Mesenchymal stem cell (in vitro differentiated cells and primary cell): Measurements from ENCODE around the gene MPG.

ENCODE experiments used
- DNase-seq: peaks from one replicate; pipeline ENCODE4 v3.0.0-alpha.2; 2013
- H2AFZ ChIP-seq: one replicate; pipeline ENCODE4 v1.6.1; 2013; ENCODE audit warnings: low read depth, mild to moderate bottlenecking, control low read depth, inconsistent platforms, low read length, moderate library complexity
- H2AK5ac ChIP-seq: 2 replicates; pipeline ENCODE4 v1.6.1; 2013; ENCODE audit warnings: low read length, moderate library complexity, mild to moderate bottlenecking, inconsistent platforms; ENCODE audit not compliant: severe bottlenecking
- H2BK120ac ChIP-seq: one replicate; pipeline ENCODE4 v1.6.1; 2013; ENCODE audit warnings: low read depth, mild to moderate bottlenecking, inconsistent platforms, low read length, moderate library complexity
- H2BK12ac ChIP-seq, 2 experiments: one replicate each; pipeline ENCODE4 v1.6.1; 2013; ENCODE audit warnings: inconsistent platforms in 2 of 2, low read length in 2 of 2, mild to moderate bottlenecking in 2 of 2, moderate library complexity in 2 of 2, control low read depth in 1 of 2
- H2BK15ac ChIP-seq: one replicate; pipeline ENCODE4 v1.6.1; 2013; ENCODE audit warnings: mild to moderate bottlenecking, low read depth, inconsistent platforms; ENCODE audit not compliant: poor library complexity, severe bottlenecking
- H2BK5ac ChIP-seq: 2 replicates; pipeline ENCODE4 v1.6.1; 2013; ENCODE audit warnings: low read depth, mild to moderate bottlenecking, low read length, control low read depth, inconsistent platforms; ENCODE audit not compliant: poor library complexity, severe bottlenecking
- H3K14ac ChIP-seq, 2 experiments: one replicate each; pipeline ENCODE4 v1.6.1; 2013; ENCODE audit warnings: inconsistent platforms in 2 of 2, low read length in 2 of 2, control low read depth in 1 of 2, mild to moderate bottlenecking in 1 of 2, moderate library complexity in 1 of 2
- H3K18ac ChIP-seq, 2 experiments: one replicate each; pipeline ENCODE4 v1.6.1; 2013; ENCODE audit warnings: inconsistent platforms in 2 of 2, low read length in 2 of 2, control low read depth in 1 of 2, low read depth in 1 of 2, mild to moderate bottlenecking in 1 of 2
- H3K23ac ChIP-seq, 2 experiments: one replicate each; pipeline ENCODE4 v1.6.1; 2013; ENCODE audit warnings: inconsistent platforms in 2 of 2, low read length in 2 of 2, mild to moderate bottlenecking in 2 of 2, moderate library complexity in 2 of 2, control low read depth in 1 of 2
- H3K27ac ChIP-seq: 2 replicates; pipeline ENCODE4 v1.5.1; 2013; ENCODE audit warnings: mild to moderate bottlenecking, moderate library complexity, low read length, control low read depth, inconsistent platforms; ENCODE audit not compliant: poor library complexity, severe bottlenecking
- H3K27me3 ChIP-seq, 2 experiments: 2 replicates each; pipeline versions ENCODE4 v1.6.1 to v1.7.0; 2013; ENCODE audit warnings: low read length in 2 of 2, mild to moderate bottlenecking in 2 of 2, moderate library complexity in 2 of 2, control low read depth in 1 of 2, inconsistent platforms in 1 of 2; ENCODE audit not compliant: control insufficient read depth in 1 of 2, insufficient read depth in 1 of 2
- H3K36me3 ChIP-seq, 2 experiments: 2 replicates each; pipeline versions ENCODE4 v1.6.1 to v1.7.0; 2013; ENCODE audit warnings: low read length in 2 of 2, control low read depth in 1 of 2, inconsistent platforms in 1 of 2, low read depth in 1 of 2, mild to moderate bottlenecking in 1 of 2; ENCODE audit not compliant: insufficient read depth in 2 of 2, control insufficient read depth in 1 of 2
- H3K4ac ChIP-seq, 2 experiments: one replicate each; pipeline ENCODE4 v1.6.1; 2013; ENCODE audit warnings: inconsistent platforms in 2 of 2, low read length in 2 of 2, mild to moderate bottlenecking in 2 of 2, moderate library complexity in 2 of 2, control low read depth in 1 of 2, low read depth in 1 of 2
- H3K4me1 ChIP-seq: 2 replicates; pipeline ENCODE4 v1.6.1; 2013; ENCODE audit warnings: low read depth, low read length, control low read depth; ENCODE audit not compliant: control insufficient read depth, insufficient read depth
- H3K4me2 ChIP-seq: 2 replicates; pipeline ENCODE4 v1.6.1; 2013; ENCODE audit warnings: low read length, mild to moderate bottlenecking, inconsistent platforms; ENCODE audit not compliant: poor library complexity, severe bottlenecking
- H3K4me3 ChIP-seq, 2 experiments: 2 replicates each; pipeline versions ENCODE4 v1.5.1 to v1.7.0; 2013; ENCODE audit warnings: low read length in 2 of 2, mild to moderate bottlenecking in 2 of 2, control low read depth in 1 of 2, low read depth in 1 of 2; ENCODE audit not compliant: insufficient read depth in 1 of 2
- H3K79me1 ChIP-seq: replicated peaks from 2 replicates; pipeline ENCODE4 v1.6.1; 2013; ENCODE audit warnings: mild to moderate bottlenecking, control low read depth, low read length, inconsistent platforms; ENCODE audit not compliant: poor library complexity, severe bottlenecking
- H3K9ac ChIP-seq: 2 replicates; pipeline ENCODE4 v1.7.0; 2013; ENCODE audit warnings: mild to moderate bottlenecking, low read length, moderate library complexity
- H3K9me3 ChIP-seq: 2 replicates; pipeline ENCODE4 v1.7.0; 2013; ENCODE audit warnings: mild to moderate bottlenecking, low read length; ENCODE audit not compliant: control insufficient read depth
- H4K8ac ChIP-seq: one replicate; pipeline ENCODE4 v1.6.1; 2013; ENCODE audit warnings: inconsistent platforms, mild to moderate bottlenecking, low read length, moderate library complexity
- H4K91ac ChIP-seq: one replicate; pipeline ENCODE4 v1.6.1; 2013; ENCODE audit warnings: mild to moderate bottlenecking, low read length, inconsistent platforms
- WGBS: methylation state at CpG from one replicate; pipeline ENCODE4 v1.1.7; 2013; ENCODE audit warnings: mixed read lengths; 5-methylcytosine and 5-hydroxymethylcytosine counted together

MPG gene

DNA sequence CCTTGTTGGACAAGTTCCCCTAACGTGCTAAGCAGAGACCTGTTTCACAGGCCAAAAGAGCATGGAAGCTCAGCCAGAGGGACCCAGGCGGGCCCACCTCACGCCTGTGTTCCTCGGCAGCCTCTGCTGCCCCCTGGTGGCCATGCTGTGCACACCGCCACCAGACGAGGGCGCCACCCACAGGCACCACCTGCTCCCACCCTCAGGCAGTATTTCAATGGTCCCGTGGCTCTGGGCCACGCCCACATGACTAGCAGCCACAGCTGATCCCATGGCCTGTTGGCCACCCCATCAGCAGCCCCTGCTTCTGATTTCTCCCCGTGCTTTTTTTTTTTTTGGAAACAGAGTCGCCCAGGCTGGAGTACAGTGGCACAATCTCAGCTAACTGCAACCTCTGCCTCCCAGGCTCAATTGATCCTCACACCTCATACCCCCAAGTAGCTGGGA is 18.9 kb downstream of the MPG start:
- DNase-seq, result peak; percentile 91
- Histone ChIP-seq H2AFZ (no peak overlapping the region), H3K4me3 (no peak overlapping the region), H3K79me1 (peaks cover 13% of the 10 kb centered on the region), H3K9ac (no peak overlapping the region), H3K4me1 (peaks cover 44% of the 10 kb centered on the region), H2BK12ac (no peak overlapping the region), H2AK5ac (no peak overlapping the region), H2BK5ac (no peak overlapping the region), H3K4me2 (no peak overlapping the region), H3K23ac (no peak overlapping the region), H3K36me3 (peaks cover 62 to 64% of the 10 kb centered on the region in 2 experiments), H3K27me3 (no peaks in the 10 kb centered on the region), H3K27ac (no peak overlapping the region), H4K91ac (no peak overlapping the region), H4K8ac (no peak overlapping the region), H3K9me3 (no peaks in the 10 kb centered on the region), H2BK120ac (no peak overlapping the region), H3K14ac (no peak overlapping the region), H3K4ac (no peak overlapping the region), H2BK15ac (no peak overlapping the region), H3K18ac (no peak overlapping the region)
- WGBS, result 11% methylated on average over 11 of the region's 11 CpGs

DNA sequence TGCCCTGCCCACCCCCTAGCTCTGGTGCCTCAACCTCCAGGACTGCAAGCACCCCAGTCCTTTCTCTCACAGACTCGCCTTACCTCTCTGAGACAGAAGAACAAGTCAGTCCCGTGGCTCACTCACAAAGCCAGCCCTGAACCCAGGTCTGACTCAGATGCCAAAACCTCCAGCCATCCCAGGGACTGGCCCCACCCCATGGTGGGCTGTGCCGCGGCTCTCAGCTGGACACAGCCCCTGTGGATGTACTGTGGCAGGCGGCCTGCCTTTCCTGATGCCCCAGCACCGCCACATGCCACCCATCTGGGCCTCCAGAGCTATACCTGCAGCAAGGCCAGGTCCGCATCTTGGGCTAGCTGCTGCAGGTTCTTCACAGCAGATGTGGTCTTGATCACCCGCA is 19.8 kb downstream of the MPG start:
- H3K27ac ChIP-seq, result no peak overlapping the region
- no peak overlapping the region for H3K4me2 ChIP-seq
- no peak overlapping the region for H2BK5ac ChIP-seq
- peaks cover 53 to 61% of the 10 kb centered on the region in 2 experiments for H3K36me3 ChIP-seq
- H3K23ac ChIP-seq, result no peak overlapping the region
- no peak overlapping the region for H3K18ac ChIP-seq
- DNase-seq, result no peak
- H4K8ac ChIP-seq, result no peak overlapping the region
- no peak overlapping the region for H3K9ac ChIP-seq
- H4K91ac ChIP-seq, result no peak overlapping the region
- no peak overlapping the region for H3K14ac ChIP-seq
- H2AK5ac ChIP-seq, result no peak overlapping the region
- H3K27me3 ChIP-seq, result no peaks in the 10 kb centered on the region
- no peak overlapping the region for H2BK12ac ChIP-seq
- H3K9me3 ChIP-seq, result no peaks in the 10 kb centered on the region
- H3K4ac ChIP-seq, result no peak overlapping the region
- H3K4me1 ChIP-seq, result peaks cover 40% of the 10 kb centered on the region
- no peak overlapping the region for H2BK15ac ChIP-seq
- no peak overlapping the region for H2BK120ac ChIP-seq
- H2AFZ ChIP-seq, result no peak overlapping the region
- WGBS, result 81% methylated on average over 8 of the region's 8 CpGs
- no peak overlapping the region for H3K4me3 ChIP-seq
- H3K79me1 ChIP-seq, result peaks cover 13% of the 10 kb centered on the region

DNA sequence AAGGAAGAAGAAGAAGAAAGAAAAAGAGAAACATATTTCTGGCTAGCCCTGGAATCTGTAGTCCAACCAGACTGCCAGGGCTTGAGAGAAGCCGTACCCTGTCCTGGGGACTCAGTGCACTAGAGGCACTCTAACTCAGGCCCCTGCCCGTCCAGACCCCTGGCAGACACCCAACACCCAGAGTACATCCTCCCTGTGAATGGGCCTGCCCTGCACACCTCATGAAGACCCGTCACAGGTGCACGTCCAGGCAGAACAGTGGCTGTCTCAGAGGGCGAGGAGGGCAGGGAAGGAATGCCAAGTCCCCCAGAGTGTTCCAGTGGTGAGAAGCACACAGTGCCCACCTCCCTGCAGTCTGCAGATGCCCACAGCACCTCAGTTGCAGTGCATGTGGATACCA is 23.0 kb downstream of the MPG start:
- DNase-seq, result no peak
- no peak overlapping the region for H2BK12ac ChIP-seq
- no peak overlapping the region for H2BK15ac ChIP-seq
- H3K9me3 ChIP-seq, result no peaks in the 10 kb centered on the region
- no peak overlapping the region for H3K4me3 ChIP-seq
- no peak overlapping the region for H2AFZ ChIP-seq
- no peak overlapping the region for H3K23ac ChIP-seq
- H4K91ac ChIP-seq, result no peak overlapping the region
- H3K27ac ChIP-seq, result no peak overlapping the region
- H3K4me2 ChIP-seq, result no peak overlapping the region
- H2BK120ac ChIP-seq, result no peak overlapping the region
- no peaks in the 10 kb centered on the region for H3K27me3 ChIP-seq
- H3K9ac ChIP-seq, result no peak overlapping the region
- H4K8ac ChIP-seq, result no peak overlapping the region
- H3K4me1 ChIP-seq, result peaks cover 26% of the 10 kb centered on the region
- H2AK5ac ChIP-seq, result no peak overlapping the region
- no peak overlapping the region for H2BK5ac ChIP-seq
- H3K18ac ChIP-seq, result no peak overlapping the region
- H3K14ac ChIP-seq, result no peak overlapping the region
- H3K4ac ChIP-seq, result no peak overlapping the region
- peaks cover 54 to 59% of the 10 kb centered on the region in 2 experiments for H3K36me3 ChIP-seq
- peaks cover 7% of the 10 kb centered on the region for H3K79me1 ChIP-seq
- WGBS, result 95% methylated on average over 5 of the region's 5 CpGs

DNA sequence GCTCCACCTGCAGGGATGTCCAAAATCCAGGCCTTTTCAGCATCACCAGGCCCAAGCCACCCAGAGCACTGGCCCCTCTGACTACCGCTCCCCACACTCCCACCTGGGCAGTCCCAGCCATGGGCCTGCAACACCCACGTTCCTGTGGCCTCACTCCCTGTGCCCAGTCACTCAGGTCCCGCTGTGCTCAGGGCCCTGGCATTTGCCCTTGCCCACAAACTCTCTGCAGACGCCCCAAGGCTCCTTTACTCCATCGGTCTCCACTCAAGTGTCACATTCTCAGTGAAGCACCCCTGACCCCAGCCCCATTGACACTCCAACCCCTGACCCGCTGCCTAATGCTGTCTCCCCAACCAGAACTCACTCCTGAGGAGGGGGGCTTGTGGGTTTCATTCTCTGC is 23.6 kb downstream of the MPG start:
- no peak for DNase-seq
- Histone ChIP-seq H4K91ac (no peak overlapping the region), H3K27me3 (no peaks in the 10 kb centered on the region), H3K4me1 (peaks cover 26% of the 10 kb centered on the region), H2BK120ac (no peak overlapping the region), H2AFZ (no peak overlapping the region), H3K9me3 (no peaks in the 10 kb centered on the region), H3K14ac (no peak overlapping the region), H3K18ac (no peak overlapping the region), H2BK12ac (no peak overlapping the region), H3K36me3 (peaks cover 50 to 56% of the 10 kb centered on the region in 2 experiments), H2AK5ac (no peak overlapping the region), H3K9ac (peak overlapping the region; percentile 3), H3K4me3 (no peak overlapping the region), H2BK5ac (no peak overlapping the region), H4K8ac (no peak overlapping the region), H3K23ac (no peak overlapping the region), H3K27ac (no peak overlapping the region), H2BK15ac (no peak overlapping the region), H3K4ac (no peak overlapping the region), H3K4me2 (no peak overlapping the region), H3K79me1 (peaks cover 6% of the 10 kb centered on the region)
- 95% methylated on average over 6 of the region's 6 CpGs for WGBS
